ENCODE measurements around the gene EMC8. TPM values are rescaled to one million over a fixed set of nuclear protein-coding genes. Genes with fewer than 3 reads are reported as not detected.

The EMC8 gene
- total and polyA plus RNA-seq, 2 experiments from 2014 or later, result 42.8 to 54.8 TPM

- DNase-seq (ENCODE audit: low read depth in 1 of 2, low spot score in 1 of 2), result no peak
- Histone ChIP-seq H3K4me1 (ENCODE audit: low read depth) (no peaks in the 10 kb centered on the region), H3K27ac (no peak overlapping the region), H3K4me3 (no peak overlapping the region), H3K9me3 (ENCODE audit: low read depth) (no peaks in the 10 kb centered on the region), H3K36me3 (no peaks in the 10 kb centered on the region), H3K27me3 (no peaks in the 10 kb centered on the region)
- no peak for TF ChIP-seq CTCF (IDR thresholded peaks at IDR 0.05; ENCODE audit: low read depth, low read length)
These were observed 34.0 kb upstream of the EMC8 start for GRCh38 chr16:85833219-85833920.

GRCh38 chr16:85832570-85833218 lies 33.4 kb upstream of the EMC8 start:
- Histone ChIP-seq H3K4me3 (no peak overlapping the region), H3K4me1 (ENCODE audit: low read depth) (no peaks in the 10 kb centered on the region), H3K27ac (no peak overlapping the region), H3K36me3 (no peaks in the 10 kb centered on the region), H3K27me3 (no peaks in the 10 kb centered on the region), H3K9me3 (ENCODE audit: low read depth) (no peaks in the 10 kb centered on the region)
- no peak for DNase-seq (ENCODE audit: low read depth in 1 of 2, low spot score in 1 of 2)
- TF ChIP-seq CTCF (IDR thresholded peaks at IDR 0.05; ENCODE audit: low read depth, low read length), result no peak

GRCh38 chr16:85830821-85831220 lies 31.5 kb upstream of the EMC8 start:
- no peaks in the 10 kb centered on the region for H3K9me3 ChIP-seq (ENCODE audit: low read depth)
- no peaks in the 10 kb centered on the region for H3K4me1 ChIP-seq (ENCODE audit: low read depth)
- H3K36me3 ChIP-seq, result no peaks in the 10 kb centered on the region
- TF ChIP-seq CTCF (IDR thresholded peaks at IDR 0.05; ENCODE audit: low read depth, low read length), result no peak
- no peak overlapping the region for H3K4me3 ChIP-seq
- no peak for DNase-seq (ENCODE audit: low read depth in 1 of 2, low spot score in 1 of 2)
- H3K27me3 ChIP-seq, result no peaks in the 10 kb centered on the region
- no peak overlapping the region for H3K27ac ChIP-seq

- no peak overlapping the region for H3K27ac ChIP-seq
- H3K9me3 ChIP-seq (ENCODE audit: low read depth), result no peaks in the 10 kb centered on the region
- no peaks in the 10 kb centered on the region for H3K27me3 ChIP-seq
- no peaks in the 10 kb centered on the region for H3K36me3 ChIP-seq
- H3K4me3 ChIP-seq, result no peak overlapping the region
- no peak for TF ChIP-seq CTCF (IDR thresholded peaks at IDR 0.05; ENCODE audit: low read depth, low read length)
- H3K4me1 ChIP-seq (ENCODE audit: low read depth), result no peaks in the 10 kb centered on the region
- DNase-seq (ENCODE audit: low read depth in 1 of 2, low spot score in 1 of 2), result no peak
These were observed 30.6 kb upstream of the EMC8 start for GRCh38 chr16:85829751-85830445.

GRCh38 chr16:85829171-85829719 lies 29.9 kb upstream of the EMC8 start:
- Histone ChIP-seq H3K9me3 (ENCODE audit: low read depth) (no peaks in the 10 kb centered on the region), H3K4me1 (ENCODE audit: low read depth) (no peaks in the 10 kb centered on the region), H3K27ac (no peak overlapping the region), H3K4me3 (no peak overlapping the region), H3K27me3 (no peaks in the 10 kb centered on the region), H3K36me3 (no peaks in the 10 kb centered on the region)
- no peak for TF ChIP-seq CTCF (IDR thresholded peaks at IDR 0.05; ENCODE audit: low read depth, low read length)
- no peak for DNase-seq (ENCODE audit: low read depth in 1 of 2, low spot score in 1 of 2)
